ENCODE results near the gene NEXMIF.
"Not testable (repeated sequence)": the region's sequence is repeated elsewhere in the genome, so short reads cannot be mapped to it uniquely, and the experiment has no call there.

The NEXMIF gene

DNA sequence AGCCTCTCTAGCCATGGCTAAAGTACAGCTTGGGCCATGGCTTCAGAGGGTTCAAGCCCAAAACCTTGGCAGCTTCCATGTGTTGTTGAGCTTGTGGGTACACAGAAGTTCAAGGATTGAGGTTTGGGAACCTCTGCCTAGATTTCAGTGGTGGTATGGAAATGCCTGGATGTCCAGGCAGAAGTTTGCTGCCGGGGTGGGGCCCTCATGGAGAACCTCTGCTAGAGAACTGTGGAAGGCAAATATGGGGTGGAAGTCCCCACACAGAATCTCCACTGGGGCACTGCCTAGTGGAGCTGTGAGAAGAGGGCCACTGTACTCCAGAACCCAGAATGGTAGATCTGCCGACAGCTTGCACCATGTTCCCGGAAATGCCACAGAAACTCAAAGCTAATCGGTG is 59.5 kb downstream of the NEXMIF start:
- TF ChIP-seq GATA1 (IDR thresholded peaks at IDR 0.05; ENCODE audit: low read depth, low read length) (no peak), POLR2A (IDR thresholded peaks at IDR 0.05; ENCODE audit: low read length) (no peak)
- no peak for DNase-seq

DNA sequence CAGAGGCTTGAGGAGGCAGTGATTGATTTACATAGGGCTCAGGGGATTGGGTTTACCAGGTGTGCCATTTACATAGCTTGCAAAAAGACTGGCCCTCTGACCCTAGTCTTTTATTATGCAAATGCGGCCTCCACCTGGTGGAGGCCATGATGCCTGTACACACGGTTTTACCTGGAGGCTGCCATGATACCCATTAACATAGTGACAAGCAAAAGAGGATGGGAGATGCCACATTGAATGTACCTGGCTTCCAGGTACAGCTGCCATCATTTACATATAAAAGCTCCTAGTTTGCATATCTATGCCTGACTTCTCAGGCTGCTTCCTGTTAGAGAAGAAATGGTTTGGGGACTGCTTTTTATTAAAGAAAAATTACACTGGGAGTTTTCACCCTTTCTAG is 72.0 kb downstream of the NEXMIF start:
- TF ChIP-seq POLR2A (IDR thresholded peaks at IDR 0.05; ENCODE audit: low read length) (no peak), GATA1 (IDR thresholded peaks at IDR 0.05; ENCODE audit: low read depth, low read length) (no peak)

DNA sequence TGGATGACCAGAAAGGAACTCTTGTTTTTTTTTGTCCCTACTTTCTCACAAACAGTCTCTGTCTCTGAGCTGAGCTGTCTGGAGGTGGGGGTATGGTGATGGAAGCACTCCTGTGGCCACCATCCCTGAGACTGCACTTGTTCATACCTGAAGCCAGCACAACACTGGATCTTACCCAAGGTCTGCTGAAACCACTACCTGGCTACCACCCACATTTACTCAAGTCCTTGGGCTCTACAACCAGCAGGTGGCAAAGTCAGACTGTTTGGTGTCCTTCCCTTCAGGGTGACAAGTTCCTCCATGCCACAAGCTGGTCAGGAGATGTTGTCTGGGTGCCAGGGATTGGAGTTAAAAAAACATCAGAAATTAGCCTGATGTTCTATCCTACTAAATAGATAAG is 89.7 kb downstream of the NEXMIF start:
- DNase-seq, result no peak
- TF ChIP-seq GATA1 (IDR thresholded peaks at IDR 0.05; ENCODE audit: low read depth, low read length) (no peak), POLR2A (IDR thresholded peaks at IDR 0.05; ENCODE audit: low read length) (no peak)

More for the DNA sequence above, 72.0 kb downstream of the NEXMIF start:
- DNase-seq, result no peak

GRCh38 chrX:74819797-74820196 is 105.5 kb downstream of the NEXMIF start:
- DNase-seq, result not testable (repeated sequence)

DNA sequence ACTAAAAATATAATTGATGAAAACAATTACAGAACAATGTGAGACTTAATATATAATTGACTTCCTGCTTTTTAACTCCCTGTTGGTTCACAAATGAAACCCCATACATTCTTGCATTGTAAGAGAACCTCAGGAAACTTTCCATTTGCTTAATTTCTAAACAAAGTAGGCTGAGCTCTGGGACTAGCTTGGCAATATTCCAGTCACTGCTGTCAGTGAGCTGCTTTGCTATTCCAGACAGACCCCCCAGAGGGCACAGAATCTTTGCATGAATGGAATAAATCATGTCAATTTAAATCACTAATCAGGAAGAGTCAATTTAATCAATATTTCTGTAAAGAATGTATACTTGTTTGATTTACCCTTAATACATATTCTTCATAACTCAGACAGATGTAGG is 110.6 kb downstream of the NEXMIF start:
- no peak for TF ChIP-seq GATA1 (IDR thresholded peaks at IDR 0.05; ENCODE audit: low read depth, low read length)
- no peak for TF ChIP-seq POLR2A (IDR thresholded peaks at IDR 0.05; ENCODE audit: low read length)
- no peak for DNase-seq

GRCh38 chrX:74804574-74804973 is 120.7 kb downstream of the NEXMIF start:
- TF ChIP-seq POLR2A (IDR thresholded peaks at IDR 0.05; ENCODE audit: low read length) (no peak), GATA1 (IDR thresholded peaks at IDR 0.05; ENCODE audit: low read depth, low read length) (no peak)
- no peak for DNase-seq

- TF ChIP-seq POLR2A (IDR thresholded peaks at IDR 0.05; ENCODE audit: low read length) (no peak), GATA1 (IDR thresholded peaks at IDR 0.05; ENCODE audit: low read depth, low read length) (no peak)
- no peak for DNase-seq
These were observed 125.2 kb downstream of the NEXMIF start for GRCh38 chrX:74800062-74800461.

GRCh38 chrX:74797338-74797887 is 127.8 kb downstream of the NEXMIF start:
- TF ChIP-seq POLR2A (IDR thresholded peaks at IDR 0.05; ENCODE audit: low read length), result no peak
- TF ChIP-seq GATA1 (IDR thresholded peaks at IDR 0.05; ENCODE audit: low read depth, low read length), result no peak
- DNase-seq, result no peak

GRCh38 chrX:74788545-74789086 is 136.6 kb downstream of the NEXMIF start:
- DNase-seq, result no peak
- TF ChIP-seq POLR2A (IDR thresholded peaks at IDR 0.05; ENCODE audit: low read length) (no peak), GATA1 (IDR thresholded peaks at IDR 0.05; ENCODE audit: low read depth, low read length) (no peak)

DNA sequence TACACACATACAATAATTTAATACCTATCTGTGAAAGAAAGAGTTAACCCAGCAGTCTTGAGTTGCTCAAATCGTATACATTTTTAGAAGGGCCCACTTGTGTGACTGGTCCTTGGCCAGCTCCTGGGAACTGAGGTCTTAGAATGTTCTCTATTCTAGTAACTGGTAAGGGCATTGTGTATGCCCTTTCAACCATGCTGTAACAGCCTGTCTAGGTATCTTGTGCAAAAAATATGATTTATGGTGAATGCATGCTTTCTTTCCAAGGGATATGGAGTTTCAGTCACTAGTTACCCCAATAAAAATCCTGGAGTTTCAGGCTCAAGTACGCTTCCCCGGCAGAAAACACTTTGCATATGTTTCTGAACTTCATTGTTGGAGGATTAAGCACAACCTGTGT is 140.6 kb downstream of the NEXMIF start:
- no peak for TF ChIP-seq GATA1 (IDR thresholded peaks at IDR 0.05; ENCODE audit: low read depth, low read length)
- no peak for TF ChIP-seq POLR2A (IDR thresholded peaks at IDR 0.05; ENCODE audit: low read length)
- DNase-seq, result no peak

DNA sequence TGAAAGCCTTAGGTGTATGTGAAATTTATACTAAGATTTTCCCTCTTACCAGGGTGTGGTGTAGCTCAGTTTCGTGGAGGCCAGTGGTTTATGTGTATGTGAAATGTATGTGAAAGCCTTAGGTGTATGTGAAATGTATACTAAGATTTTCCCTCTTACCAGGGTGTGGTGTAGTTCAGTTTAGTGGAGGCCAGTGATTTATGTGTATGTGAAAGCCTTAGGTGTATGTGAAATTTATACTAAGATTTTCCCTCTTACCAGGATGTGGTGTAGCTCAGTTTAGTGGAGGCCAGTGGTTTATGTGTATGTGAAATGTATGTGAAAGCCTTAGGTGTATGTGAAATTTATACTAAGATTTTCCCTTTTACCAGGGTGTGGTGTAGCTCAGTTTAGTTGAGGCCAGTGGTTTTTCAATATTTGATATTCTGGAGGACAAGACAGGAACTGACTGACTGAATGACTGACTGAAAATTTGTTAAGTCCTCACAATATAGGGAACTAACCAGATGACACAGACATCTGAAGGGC is 143.7 kb downstream of the NEXMIF start:
- no peak for DNase-seq
- TF ChIP-seq POLR2A (IDR thresholded peaks at IDR 0.05; ENCODE audit: low read length) (no peak), GATA1 (IDR thresholded peaks at IDR 0.05; ENCODE audit: low read depth, low read length) (no peak)

DNA sequence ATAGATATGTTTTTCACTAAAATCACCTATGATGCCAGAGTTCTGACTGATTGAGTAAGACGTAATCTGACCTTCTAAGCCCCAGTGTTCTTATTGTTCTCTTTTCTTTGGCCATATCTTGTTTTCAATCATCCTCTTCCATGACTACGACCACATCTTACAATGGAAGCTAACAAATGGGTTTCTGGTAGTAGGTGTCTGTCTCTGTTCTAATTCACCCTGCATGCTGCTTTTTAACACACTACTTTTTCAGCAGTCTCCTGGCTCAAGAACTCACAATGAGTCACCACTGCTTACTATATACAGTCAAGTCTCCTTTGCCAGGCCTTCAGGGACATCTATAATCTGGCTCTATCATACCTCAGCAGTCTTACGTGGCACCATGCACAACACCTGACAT is 146.1 kb downstream of the NEXMIF start:
- no peak for DNase-seq
- no peak for TF ChIP-seq GATA1 (IDR thresholded peaks at IDR 0.05; ENCODE audit: low read depth, low read length)
- TF ChIP-seq POLR2A (IDR thresholded peaks at IDR 0.05; ENCODE audit: low read length), result no peak

DNA sequence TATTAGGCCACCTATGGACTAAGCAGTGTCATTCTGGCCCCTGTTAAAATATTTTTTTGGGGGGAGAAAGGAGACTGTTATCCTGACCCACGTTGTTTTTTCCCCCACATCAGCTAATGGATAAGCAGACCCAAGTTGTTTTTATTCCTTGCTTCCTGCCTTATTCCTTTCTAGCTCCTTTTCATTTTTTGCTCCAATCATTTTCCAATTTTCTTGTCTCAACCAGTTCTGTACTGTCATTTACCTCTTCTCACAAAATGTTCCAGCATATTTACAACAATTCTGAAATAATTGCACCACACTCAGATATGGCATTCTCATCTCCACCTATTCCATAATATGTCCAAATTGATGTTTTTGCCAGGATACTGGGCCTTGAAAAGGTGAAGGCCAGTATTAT is 150.3 kb downstream of the NEXMIF start:
- DNase-seq, result no peak
- TF ChIP-seq POLR2A (IDR thresholded peaks at IDR 0.05; ENCODE audit: low read length), result no peak
- TF ChIP-seq GATA1 (IDR thresholded peaks at IDR 0.05; ENCODE audit: low read depth, low read length), result no peak

GRCh38 chrX:74736450-74736849 is 188.8 kb downstream of the NEXMIF start:
- DNase-seq, result no peak
- TF ChIP-seq GATA1 (IDR thresholded peaks at IDR 0.05; ENCODE audit: low read depth, low read length), result no peak
- no peak for TF ChIP-seq POLR2A (IDR thresholded peaks at IDR 0.05; ENCODE audit: low read length)

GRCh38 chrX:74705269-74705668 is 220.0 kb downstream of the NEXMIF start:
- no peak for DNase-seq
- no peak for TF ChIP-seq GATA1 (IDR thresholded peaks at IDR 0.05; ENCODE audit: low read depth, low read length)
- no peak for TF ChIP-seq POLR2A (IDR thresholded peaks at IDR 0.05; ENCODE audit: low read length)

DNA sequence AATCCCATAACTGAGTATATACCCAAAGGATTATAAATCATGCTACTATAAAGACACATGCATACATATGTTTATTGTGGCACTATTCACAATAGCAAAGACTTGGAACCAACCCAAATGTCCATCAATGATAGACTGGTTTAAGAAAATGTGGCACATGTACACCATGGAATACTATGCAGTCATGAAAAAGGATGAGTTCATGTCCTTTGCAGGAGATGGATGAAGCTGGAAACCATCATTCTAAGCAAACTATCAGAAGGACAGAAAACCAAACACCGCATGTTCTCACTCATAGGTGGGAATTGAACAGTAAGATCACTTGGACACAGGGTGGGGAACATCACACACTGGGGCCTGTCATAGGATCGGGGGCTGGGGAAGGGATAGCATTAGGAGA is 223.9 kb downstream of the NEXMIF start:
- DNase-seq, result not testable (repeated sequence)

Measured in erythroblast (primary cell).